ENCODE measurements around the gene SPECC1.

SPECC1 gene

DNA sequence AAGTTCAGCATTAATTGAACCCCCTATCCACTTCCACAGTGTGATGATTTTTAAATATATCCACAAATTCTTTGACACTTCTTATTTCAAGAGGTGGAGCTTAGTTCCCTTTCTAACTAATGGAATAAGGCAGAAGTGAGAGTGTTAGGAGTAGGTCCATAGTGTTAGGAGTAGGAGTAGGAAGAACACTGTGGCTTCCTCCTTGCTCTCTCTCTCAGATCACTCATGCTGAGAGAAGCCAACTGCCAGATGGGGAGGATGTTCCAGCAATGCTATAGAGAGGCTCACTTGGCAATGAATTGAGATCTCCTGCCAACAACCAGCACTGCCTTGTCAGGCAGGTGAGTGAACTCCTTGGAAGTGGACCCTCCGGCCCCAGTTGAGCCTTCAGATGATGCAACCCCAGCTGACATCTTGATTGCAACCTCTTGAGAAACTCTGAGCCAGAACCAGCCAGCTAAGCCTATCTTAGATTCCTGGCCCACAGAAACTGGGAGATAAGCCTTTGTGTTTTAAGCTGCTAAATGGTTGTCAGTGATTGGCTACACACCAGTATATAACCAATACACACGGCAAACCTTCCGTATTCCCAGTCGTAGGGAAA is 44.3 kb downstream of the SPECC1 start:
- DNase-seq (ENCODE audit: low read depth) = no peak
- H3K4me3 ChIP-seq (ENCODE audit: low read length) = no peak overlapping the region
- TF ChIP-seq, protein P1, sequence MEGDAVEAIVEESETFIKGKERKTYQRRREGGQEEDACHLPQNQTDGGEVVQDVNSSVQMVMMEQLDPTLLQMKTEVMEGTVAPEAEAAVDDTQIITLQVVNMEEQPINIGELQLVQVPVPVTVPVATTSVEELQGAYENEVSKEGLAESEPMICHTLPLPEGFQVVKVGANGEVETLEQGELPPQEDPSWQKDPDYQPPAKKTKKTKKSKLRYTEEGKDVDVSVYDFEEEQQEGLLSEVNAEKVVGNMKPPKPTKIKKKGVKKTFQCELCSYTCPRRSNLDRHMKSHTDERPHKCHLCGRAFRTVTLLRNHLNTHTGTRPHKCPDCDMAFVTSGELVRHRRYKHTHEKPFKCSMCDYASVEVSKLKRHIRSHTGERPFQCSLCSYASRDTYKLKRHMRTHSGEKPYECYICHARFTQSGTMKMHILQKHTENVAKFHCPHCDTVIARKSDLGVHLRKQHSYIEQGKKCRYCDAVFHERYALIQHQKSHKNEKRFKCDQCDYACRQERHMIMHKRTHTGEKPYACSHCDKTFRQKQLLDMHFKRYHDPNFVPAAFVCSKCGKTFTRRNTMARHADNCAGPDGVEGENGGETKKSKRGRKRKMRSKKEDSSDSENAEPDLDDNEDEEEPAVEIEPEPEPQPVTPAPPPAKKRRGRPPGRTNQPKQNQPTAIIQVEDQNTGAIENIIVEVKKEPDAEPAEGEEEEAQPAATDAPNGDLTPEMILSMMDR (conservative IDR thresholded peaks at IDR 0.05; ENCODE audit: low read depth, low read length) = no peak

DNA sequence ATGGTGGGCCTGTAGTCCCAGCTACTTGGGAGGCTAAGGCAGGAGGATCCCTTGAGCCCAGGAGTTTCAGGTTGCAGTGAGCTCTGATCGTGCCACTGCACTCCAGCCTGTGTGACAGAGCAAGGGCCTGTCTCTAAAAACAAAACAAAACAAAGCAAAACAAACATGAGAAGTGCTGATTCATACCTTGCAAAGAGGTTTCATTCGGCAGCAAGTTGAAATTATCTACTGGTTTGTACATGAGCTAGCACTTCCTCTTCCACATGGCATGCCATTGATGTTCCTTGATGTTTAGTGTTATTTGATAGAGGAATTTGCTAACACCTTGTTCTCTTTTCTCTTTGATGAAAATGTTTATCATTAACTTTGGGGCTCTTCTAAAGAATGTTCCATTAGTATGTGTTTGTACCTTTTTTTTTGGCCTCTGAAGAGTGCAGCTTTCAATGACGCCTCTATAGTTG is 50.6 kb downstream of the SPECC1 start:
- DNase-seq (ENCODE audit: low read depth) = no peak
- TF ChIP-seq, protein P1 (conservative IDR thresholded peaks at IDR 0.05; ENCODE audit: low read depth, low read length) = no peak
- H3K4me3 ChIP-seq (ENCODE audit: low read length) = no peak overlapping the region

DNA sequence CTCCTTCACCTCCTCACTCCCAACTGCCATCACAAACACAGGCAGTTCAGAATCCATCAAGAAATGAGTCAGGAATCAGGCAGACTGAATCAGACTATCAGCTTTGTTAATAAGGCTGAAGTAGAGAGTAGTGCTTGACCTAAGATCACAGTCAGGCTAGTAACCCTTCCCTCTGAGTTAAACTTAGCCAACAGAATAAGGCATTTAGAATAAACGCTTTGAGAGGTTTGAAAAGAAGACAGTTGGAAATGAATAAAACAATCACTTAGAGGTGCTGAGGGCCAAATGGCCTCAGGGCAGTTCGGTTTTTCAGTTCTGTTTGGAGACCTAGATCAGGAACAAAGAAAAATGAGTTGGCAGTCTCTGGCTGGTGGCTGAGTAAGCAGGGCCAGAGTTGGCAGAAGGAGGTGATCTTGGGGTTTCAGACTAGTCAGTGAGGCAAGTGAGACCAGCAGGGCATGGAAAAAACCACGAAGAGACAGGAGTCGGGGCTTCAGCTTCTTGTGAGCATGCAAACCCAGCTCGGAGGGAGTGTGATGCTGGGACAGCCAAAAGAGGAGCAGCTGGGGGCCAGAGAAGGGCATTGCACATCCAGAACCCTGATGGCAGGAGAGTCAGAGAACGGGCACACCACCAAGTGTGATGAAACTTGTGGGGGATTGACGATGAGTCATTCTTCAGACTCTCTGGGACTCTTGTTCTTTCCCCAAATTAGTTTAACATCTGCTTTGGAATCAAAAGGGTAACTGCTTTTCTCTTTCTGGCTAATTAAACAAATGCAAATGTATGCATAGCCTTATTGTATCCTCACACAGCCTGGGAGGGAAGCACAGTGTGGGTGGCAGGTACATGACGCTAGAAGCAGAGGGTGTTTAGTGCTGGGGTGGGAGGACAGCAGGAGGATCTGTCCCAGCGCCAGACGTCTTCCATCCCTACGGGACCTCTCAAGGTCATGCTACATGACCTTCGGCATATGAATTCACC is 54.8 kb downstream of the SPECC1 start:
- DNase-seq (ENCODE audit: low read depth) = peak; percentile 39
- TF ChIP-seq, protein P1 (conservative IDR thresholded peaks at IDR 0.05; ENCODE audit: low read depth, low read length) = no peak
- H3K4me3 ChIP-seq (ENCODE audit: low read length) = no peak overlapping the region

DNA sequence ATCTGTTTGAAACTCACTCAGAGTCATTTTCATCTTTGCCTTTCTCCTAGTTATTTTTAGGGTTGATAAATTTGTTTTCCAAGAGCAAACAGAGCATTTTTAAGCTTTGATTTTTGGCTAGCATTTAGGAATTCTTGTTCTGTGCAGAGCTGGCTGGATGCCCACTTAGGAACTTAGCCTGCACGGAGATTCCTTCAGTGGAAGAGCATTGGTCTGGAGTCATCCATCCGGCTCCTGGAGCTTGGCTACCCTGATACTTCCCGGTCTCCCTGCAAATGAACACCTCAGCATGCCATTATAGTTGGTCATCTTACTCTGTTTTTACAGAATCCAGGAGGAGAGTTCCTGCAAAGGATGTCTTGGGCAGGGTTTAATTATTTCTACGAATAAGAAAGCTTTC is 57.1 kb downstream of the SPECC1 start:
- peak; percentile 11 for DNase-seq (ENCODE audit: low read depth)
- TF ChIP-seq, protein P1 (conservative IDR thresholded peaks at IDR 0.05; ENCODE audit: low read depth, low read length) = no peak
- no peak overlapping the region for H3K4me3 ChIP-seq (ENCODE audit: low read length)

DNA sequence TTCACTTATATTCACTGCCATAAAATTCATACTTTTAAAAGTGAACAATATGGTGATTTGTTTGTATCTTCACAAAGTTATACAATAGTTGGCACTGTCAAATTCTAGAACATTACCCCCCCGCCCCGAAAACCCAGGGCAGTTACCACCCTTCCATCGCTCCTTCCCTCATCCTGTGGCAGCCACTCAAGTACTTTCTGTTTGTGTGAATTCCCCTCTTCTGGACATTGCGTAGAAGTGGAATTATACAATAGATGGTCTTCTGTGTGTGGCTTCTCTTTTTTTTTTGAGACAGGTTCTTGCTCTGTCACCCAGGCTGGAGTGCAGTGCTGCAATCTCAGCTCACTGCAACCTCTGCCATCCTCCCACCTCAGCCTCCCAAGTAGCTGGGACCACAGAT is 58.6 kb downstream of the SPECC1 start:
- no peak for DNase-seq (ENCODE audit: low read depth)
- H3K4me3 ChIP-seq (ENCODE audit: low read length) = no peak overlapping the region
- TF ChIP-seq, protein P1 (conservative IDR thresholded peaks at IDR 0.05; ENCODE audit: low read depth, low read length) = no peak

DNA sequence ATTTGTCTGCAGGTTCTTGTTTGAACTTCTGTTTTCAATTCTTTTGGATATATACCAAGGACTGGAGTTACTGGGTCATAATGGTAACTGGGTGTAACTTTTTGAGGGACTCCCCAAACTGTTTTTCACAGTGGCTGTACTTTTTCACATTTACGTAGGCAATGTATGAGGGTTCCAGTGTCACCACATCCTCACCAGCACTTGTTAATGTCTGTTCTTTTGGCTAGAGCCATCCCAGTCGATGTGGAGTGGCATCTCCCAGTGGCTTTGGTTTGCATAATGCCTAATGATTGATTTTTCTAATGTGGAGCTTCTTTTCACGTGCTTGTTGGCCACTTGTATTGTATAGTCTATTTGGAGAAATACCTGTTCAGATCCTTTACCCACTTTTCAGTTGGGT is 59.3 kb downstream of the SPECC1 start:
- TF ChIP-seq, protein P1 (conservative IDR thresholded peaks at IDR 0.05; ENCODE audit: low read depth, low read length) = no peak
- DNase-seq (ENCODE audit: low read depth) = no peak
- H3K4me3 ChIP-seq (ENCODE audit: low read length) = no peak overlapping the region

Data from retinal pigment epithelial cell (primary cell).